HG03064 (cell line): Measurements from ENCODE around the gene PLEKHH1.

Experiments
- ATAC-seq: cut with Tn5 transposase; IDR thresholded peaks from one replicate; pipeline ENCODE4 v1.9.1; 2021; ENCODE audit warnings: low read depth; ENCODE audit not compliant: unreplicated experiment

PLEKHH1 gene

DNA sequence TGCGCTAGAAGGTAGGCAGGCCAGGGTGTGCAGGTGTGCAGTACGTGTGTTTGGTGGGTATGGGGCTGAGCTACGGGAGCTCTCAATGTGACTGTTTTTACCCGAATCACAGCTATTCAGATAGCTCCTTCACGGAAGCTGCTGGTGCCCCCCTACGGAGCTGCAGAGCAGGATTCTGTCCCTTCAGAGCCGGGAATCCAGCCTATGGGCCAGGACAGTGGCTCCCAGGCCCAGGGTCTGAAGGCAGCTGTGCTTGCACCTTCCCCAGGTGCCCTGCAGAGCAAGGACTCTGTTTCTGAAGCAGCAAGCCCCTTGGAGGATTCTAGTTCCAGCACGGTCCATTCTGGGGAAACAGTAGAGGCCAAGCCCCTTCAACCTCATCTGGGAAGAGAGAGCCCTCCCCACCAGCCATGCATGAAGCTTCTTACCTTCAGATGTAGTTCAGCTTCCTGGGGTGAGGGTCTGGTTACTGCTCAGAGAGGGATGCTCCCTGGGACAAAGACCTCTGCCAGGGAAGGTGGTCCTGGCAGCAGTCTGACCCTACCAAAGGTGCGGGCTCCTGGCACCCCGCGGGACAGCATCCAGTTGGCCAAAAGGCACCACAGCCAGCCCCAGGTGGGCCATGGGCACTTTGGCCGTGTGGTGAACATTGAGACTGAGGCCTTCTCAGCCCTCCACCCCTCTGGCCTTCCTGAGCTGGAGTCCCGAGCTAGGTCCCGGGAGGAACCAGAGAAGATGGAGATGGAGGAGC lies 29.1 kb downstream of the PLEKHH1 start:
- no peak for ATAC-seq

DNA sequence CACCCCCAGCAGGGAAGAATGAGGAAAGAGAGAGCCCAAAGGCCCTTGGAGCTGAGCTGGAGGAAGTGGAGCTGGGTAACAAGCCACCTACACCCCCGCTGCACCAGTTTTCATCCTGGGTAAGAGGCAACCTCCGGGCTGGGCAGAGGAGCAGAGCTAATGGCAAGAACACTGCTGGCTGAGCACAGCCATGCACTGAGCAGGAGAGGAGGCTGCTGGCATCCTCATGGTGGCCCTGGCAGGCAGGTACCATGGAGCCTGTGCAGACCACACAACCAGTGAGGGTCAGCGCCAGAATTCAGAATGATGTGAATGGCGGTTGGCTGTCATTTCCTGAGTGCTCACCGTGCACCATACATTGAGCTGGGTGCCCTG lies 29.7 kb downstream of the PLEKHH1 start:
- ATAC-seq: no peak

- no peak for ATAC-seq
Observed at GRCh38 chr14:67564236-67564635, 31.1 kb downstream of the PLEKHH1 start.

DNA sequence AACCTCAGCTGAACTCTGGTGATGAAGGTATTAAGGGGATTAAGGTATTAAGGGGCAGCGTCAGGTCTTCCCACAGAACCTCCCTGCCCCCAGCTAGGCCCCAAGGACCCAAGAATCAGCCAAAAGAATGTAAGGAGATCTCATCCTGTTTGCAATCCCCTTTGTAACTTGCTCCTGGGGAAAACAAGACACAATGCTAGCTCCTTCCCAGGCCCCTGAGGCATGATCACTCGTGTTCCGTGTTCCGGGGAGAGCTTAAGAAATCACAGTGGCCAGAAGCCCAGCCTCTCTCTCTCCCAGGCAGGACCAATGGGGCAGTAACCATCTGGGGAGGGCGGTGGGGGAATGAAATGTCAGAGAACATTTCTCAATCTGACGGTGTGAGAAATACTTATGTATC lies 33.8 kb downstream of the PLEKHH1 start:
- no peak for ATAC-seq

GRCh38 chr14:67567654-67568053 lies 34.6 kb downstream of the PLEKHH1 start:
- no peak for ATAC-seq

DNA sequence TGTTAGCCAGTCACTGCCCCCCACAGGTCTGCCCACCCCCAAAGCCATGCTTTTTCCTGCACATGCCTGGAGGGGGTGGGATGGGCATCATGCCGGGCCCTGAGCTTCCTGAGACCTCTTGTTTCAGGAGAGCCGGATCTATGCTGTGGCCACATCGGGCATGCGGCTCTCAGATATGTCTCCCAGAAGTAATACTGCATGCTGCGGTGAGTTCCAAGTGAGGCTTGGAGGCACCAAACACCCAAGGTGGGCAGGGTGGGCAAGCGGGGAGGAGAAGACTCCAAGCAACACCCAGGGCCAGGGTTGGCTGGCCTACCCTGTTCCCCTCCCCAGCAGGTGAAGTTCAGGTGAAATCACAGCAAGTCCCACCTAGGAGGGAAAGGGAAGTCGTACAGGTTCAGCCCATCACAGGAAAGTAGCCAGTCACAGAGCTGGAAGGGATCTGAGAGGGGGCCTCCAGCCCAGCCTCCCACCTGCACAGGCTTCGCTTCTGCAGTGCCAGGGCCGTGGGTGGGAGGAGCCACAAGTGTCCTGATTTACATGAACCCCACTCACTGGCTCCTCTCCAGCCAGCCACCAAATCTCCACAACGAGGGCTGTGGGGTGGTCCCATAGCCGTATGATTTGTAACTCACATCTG lies 36.0 kb downstream of the PLEKHH1 start:
- no peak for ATAC-seq

GRCh38 chr14:67569651-67570290 lies 36.7 kb downstream of the PLEKHH1 start:
- no peak for ATAC-seq

GRCh38 chr14:67570453-67570852 lies 37.4 kb downstream of the PLEKHH1 start:
- no peak for ATAC-seq

- no peak for ATAC-seq
Observed at GRCh38 chr14:67571275-67571990, 38.3 kb downstream of the PLEKHH1 start.

GRCh38 chr14:67571991-67572323 lies 38.9 kb downstream of the PLEKHH1 start:
- ATAC-seq: no peak

DNA sequence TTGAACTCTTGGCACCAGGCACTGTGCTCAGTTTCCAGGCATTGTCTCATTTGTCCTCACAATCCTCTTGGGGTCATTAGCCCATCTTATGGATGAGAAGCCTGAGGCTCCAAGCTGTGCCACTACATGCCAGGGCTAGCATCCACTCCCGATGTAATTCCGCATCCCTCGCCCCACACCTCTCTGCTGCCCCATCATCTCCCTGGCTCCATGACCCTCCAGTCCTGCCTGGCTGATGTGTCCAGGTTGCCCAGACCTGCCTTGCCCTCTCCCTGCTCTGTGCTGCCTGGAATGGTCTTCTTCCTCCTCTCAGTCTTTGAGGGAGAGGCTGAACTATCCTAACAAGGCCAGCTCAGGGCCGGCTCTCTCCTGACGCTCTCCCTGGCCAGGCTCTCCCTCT lies 39.5 kb downstream of the PLEKHH1 start:
- no peak for ATAC-seq

- ATAC-seq: no peak
Observed at GRCh38 chr14:67573228-67574010, 40.3 kb downstream of the PLEKHH1 start.

DNA sequence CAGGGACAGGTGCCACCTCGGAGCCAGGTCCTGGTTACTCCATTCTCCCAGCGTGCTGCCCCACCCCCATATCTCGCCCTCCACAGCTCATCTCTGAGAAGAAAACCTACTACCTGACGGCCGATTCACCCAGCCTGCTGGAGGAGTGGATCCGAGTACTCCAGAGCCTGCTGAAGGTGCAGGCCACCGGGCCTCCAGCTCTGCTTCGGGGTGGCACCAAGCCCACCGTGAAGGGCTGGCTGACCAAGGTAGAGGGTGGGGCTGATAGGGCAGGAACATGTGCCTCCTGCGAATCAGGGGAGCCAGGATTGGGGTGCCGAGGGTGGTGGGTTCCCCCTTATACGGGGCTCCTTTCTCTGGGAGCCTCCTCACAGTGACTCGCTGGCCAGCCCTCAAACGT lies 41.1 kb downstream of the PLEKHH1 start:
- ATAC-seq: no peak

GRCh38 chr14:67574806-67575205 lies 41.7 kb downstream of the PLEKHH1 start:
- ATAC-seq: no peak

- no peak for ATAC-seq
Observed at GRCh38 chr14:67575684-67576083, 42.6 kb downstream of the PLEKHH1 start.

DNA sequence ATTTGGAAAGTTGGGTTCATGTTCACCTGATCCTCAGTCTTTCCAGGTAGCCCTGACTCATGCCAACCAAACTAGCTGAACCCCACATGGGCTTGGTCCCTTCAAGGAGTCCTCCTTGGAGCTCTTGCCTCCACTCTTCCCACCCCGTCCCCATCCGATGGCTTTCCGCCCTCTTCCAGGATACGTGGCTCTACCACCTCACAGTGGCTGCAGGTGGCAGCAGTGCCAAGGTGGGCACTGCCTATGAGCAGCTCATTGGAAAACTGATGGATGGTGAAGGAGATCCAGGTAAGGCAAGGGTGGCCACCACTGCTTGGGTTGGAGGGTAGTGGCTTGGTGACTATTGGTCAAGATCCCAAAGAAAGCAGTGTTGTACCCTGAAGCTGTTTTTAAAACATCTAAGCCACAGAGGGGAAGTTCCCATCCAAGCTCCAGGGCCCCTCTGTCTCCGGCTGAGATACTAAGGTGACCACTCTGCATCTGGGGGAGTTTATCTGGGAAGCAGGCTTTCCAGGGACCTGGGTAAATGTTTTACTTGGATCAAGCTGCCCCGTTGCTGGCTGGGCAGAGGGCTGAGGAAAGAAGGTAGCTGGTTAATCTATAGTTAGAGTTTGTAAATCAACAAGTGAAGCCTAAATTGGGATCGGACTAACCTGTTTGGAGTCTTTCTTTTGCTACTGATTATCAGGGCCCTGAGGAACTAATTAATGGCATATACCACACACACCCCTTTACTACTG lies 43.3 kb downstream of the PLEKHH1 start:
- ATAC-seq: no peak

DNA sequence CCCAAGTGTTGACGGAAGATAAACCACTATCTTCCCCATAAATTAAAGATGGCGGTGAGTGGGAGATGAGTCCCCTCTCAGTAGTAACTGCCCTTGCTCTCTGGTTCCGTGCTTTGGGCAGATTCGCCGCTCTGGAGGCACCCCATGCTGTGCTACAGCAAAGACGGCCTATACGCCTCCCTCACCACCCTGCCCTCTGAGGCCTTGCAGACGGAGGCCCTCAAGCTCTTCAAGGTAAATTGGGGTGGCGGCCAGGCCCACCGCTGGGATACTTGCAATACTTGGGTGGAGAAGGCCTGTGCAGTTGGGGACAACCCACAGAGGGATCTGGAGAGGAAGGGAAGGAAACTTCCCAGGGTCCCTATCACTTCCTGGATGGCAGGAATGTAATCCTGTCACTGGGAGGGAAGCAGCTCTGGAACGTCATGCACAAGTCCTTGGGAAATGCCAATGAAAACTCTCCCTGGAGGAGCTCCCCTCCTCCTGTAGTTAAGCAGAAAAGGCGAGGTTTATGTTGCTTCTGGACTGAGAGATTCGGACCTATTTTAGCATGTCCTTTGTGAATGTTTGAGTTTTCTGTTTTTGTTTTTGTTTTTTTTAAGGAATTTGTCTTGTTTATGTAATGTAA lies 44.2 kb downstream of the PLEKHH1 start:
- ATAC-seq: no peak

GRCh38 chr14:67577909-67578749 lies 45.0 kb downstream of the PLEKHH1 start:
- ATAC-seq: no peak

DNA sequence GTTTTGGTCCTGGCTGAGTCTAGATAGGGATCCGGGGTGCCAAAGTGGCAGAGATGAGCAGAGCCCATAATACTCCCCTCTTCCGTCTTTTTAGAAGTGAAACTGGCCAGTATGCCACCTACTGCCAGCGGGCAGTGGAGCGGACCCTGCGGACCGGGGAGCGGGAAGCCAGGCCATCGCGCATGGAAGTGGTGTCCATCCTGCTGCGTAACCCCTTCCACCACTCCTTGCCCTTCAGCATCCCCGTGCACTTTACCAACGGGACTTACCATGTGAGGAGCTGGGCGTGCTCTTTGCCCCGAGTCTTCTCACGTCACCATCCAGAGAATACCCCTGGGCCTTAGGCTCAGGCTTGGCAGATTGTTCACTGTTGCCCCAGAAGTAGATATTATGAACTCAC lies 46.0 kb downstream of the PLEKHH1 start:
- no peak for ATAC-seq
